ENCODE measurements around the gene KCNG2.

- no peak for TF ChIP-seq CTCF (IDR thresholded peaks at IDR 0.05; ENCODE audit: poor library complexity)
- TF ChIP-seq EZH2phosphoT487 (IDR thresholded peaks at IDR 0.05; ENCODE audit: low read depth, severe bottlenecking, unreplicated experiment), result no peak
- TF ChIP-seq EZH2 (IDR thresholded peaks at IDR 0.05; ENCODE audit: borderline replicate concordance), result no peak
Observed at GRCh38 chr18:79930020-79930642, 132.4 kb downstream of the KCNG2 start.
